NCI-H524 (cell line): ENCODE measurements around the gene HYAL2.
"Not testable (repeated sequence)": the region's sequence is repeated elsewhere in the genome, so short reads cannot be mapped to it uniquely, and the experiment has no call there.

Experiments used
- DNase-seq, 2 experiments: peaks; one replicate each; lab custom pipeline; 2025; lab: John Stamatoyannopoulos, UW

The HYAL2 gene

GRCh38 chr3:50290161-50290641 lies 32.3 kb downstream of the HYAL2 start:
- no peak for DNase-seq

GRCh38 chr3:50289130-50289529 lies 33.4 kb downstream of the HYAL2 start:
- DNase-seq, result no peak

GRCh38 chr3:50288387-50289007 lies 34.0 kb downstream of the HYAL2 start:
- DNase-seq, result no peak

GRCh38 chr3:50287262-50287661 lies 35.3 kb downstream of the HYAL2 start:
- no peak for DNase-seq

GRCh38 chr3:50286322-50287227 lies 36.0 kb downstream of the HYAL2 start:
- no peak for DNase-seq

- not testable (repeated sequence) for DNase-seq
Observed at GRCh38 chr3:50284121-50284520, 38.4 kb downstream of the HYAL2 start.

GRCh38 chr3:50279255-50280016 lies 43.1 kb downstream of the HYAL2 start:
- DNase-seq, result no peak

- DNase-seq, result no peak
Observed at GRCh38 chr3:50278880-50279224, 43.7 kb downstream of the HYAL2 start, which contains the start of gene LSMEM2. Gene LSMEM2, plus strand, starts transcription at chr3:50279087. Its CDS starts 27 bp downstream, at chr3:50279114.

GRCh38 chr3:50278123-50278879 lies 44.2 kb downstream of the HYAL2 start:
- no peak for DNase-seq

GRCh38 chr3:50276762-50277101 lies 45.8 kb downstream of the HYAL2 start:
- no peak for DNase-seq

GRCh38 chr3:50275996-50276761 lies 46.4 kb downstream of the HYAL2 start:
- DNase-seq, result no peak

- DNase-seq, result no peak
Observed at GRCh38 chr3:50275141-50275995, 47.2 kb downstream of the HYAL2 start.

GRCh38 chr3:50274371-50275104 lies 48.0 kb downstream of the HYAL2 start:
- peak; percentile 33 to 56 for DNase-seq

- no peak for DNase-seq
Observed at GRCh38 chr3:50273689-50274065, 48.9 kb downstream of the HYAL2 start.

GRCh38 chr3:50272911-50273688 lies 49.4 kb downstream of the HYAL2 start:
- DNase-seq, result peak; percentile 37 to 69

GRCh38 chr3:50272538-50272910 lies 50.0 kb downstream of the HYAL2 start:
- not testable (repeated sequence) for DNase-seq

GRCh38 chr3:50271314-50271936 lies 51.1 kb downstream of the HYAL2 start:
- no peak for DNase-seq
